ENCODE results near the gene PAQR7. TPM values are rescaled to one million over a fixed set of nuclear protein-coding genes. Genes with fewer than 3 reads are reported as not detected.

Gene PAQR7
- total RNA-seq, 2 donors from 2014 or later = 0.85 to 2.9 TPM

DNA sequence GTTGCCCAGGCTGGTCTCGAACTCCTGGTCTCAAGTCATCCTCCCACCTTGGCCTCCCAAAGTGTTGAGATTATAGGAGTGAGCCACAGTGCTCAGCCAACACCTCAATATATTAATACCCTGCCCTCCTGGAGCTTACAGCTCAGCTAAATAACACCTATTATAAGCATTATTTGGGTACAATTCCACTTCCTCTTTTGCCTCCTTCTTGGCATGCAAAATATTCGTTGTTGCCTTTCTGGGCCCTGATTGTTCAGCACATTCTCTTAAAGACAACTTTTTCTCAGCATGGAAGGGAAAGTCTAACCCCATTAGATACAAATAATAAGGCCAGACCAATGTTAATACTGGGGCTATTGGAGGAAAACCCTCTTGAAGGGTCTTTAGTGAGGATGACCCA lies 2.8 kb downstream of the PAQR7 start:
- DNase-seq (ENCODE audit: low spot score) = no peak
- H3K9me3 ChIP-seq = no peaks in the 10 kb centered on the region
- TF ChIP-seq, protein P1, sequence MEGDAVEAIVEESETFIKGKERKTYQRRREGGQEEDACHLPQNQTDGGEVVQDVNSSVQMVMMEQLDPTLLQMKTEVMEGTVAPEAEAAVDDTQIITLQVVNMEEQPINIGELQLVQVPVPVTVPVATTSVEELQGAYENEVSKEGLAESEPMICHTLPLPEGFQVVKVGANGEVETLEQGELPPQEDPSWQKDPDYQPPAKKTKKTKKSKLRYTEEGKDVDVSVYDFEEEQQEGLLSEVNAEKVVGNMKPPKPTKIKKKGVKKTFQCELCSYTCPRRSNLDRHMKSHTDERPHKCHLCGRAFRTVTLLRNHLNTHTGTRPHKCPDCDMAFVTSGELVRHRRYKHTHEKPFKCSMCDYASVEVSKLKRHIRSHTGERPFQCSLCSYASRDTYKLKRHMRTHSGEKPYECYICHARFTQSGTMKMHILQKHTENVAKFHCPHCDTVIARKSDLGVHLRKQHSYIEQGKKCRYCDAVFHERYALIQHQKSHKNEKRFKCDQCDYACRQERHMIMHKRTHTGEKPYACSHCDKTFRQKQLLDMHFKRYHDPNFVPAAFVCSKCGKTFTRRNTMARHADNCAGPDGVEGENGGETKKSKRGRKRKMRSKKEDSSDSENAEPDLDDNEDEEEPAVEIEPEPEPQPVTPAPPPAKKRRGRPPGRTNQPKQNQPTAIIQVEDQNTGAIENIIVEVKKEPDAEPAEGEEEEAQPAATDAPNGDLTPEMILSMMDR (IDR thresholded peaks at IDR 0.05) = no peak
- H3K36me3 ChIP-seq = no peaks in the 10 kb centered on the region
- H3K4me3 ChIP-seq = no peak overlapping the region
- no peak overlapping the region for H3K27ac ChIP-seq
- no peaks in the 10 kb centered on the region for H3K27me3 ChIP-seq
- H3K4me1 ChIP-seq = peaks cover 0 to 26% of the 10 kb centered on the region in 2 donors

DNA sequence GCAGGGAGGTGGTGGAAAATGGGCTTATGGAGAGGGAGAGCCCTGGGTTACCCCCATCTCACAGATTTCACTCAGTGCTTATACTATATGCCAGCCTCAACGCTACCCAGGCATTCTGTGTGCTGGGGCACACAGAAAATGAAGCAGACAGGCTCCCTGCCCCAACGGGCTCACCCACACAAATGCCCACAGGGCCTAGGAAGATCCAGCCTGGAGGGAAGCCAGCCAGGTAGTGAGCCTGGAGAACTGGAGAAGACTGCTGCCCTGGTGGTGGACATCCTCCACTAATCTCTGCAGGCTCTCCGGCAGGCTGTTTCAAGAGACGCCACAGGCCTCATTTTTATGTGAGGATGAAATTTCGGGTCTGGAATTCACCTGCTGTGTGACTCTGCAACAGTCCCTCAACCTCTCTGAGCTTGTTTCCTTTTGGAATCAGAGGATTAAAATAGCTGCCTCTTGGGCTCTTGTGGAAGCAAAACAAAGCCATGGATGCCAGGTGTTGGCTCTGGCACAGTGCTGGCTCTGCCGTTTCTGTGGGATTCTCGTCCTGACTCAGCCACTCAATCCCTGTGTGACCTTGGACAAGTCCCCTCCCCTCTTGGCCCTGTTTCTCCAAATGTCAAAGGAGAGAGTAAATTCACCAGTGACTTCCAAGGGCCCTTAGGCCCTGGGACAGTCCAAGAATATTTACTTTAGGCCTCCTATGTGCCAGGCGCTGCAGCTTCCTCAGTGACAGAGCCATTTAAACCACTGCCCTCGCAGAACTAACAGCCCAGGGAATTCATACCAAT lies 3.6 kb downstream of the PAQR7 start:
- DNase-seq (ENCODE audit: low spot score) = no peak
- TF ChIP-seq, protein P1 (IDR thresholded peaks at IDR 0.05) = no peak
- Histone ChIP-seq H3K36me3 (no peaks in the 10 kb centered on the region), H3K27me3 (no peaks in the 10 kb centered on the region), H3K9me3 (no peaks in the 10 kb centered on the region), H3K4me3 (no peak overlapping the region), H3K4me1 (peaks cover 0 to 26% of the 10 kb centered on the region in 2 donors), H3K27ac (no peak overlapping the region)

DNA sequence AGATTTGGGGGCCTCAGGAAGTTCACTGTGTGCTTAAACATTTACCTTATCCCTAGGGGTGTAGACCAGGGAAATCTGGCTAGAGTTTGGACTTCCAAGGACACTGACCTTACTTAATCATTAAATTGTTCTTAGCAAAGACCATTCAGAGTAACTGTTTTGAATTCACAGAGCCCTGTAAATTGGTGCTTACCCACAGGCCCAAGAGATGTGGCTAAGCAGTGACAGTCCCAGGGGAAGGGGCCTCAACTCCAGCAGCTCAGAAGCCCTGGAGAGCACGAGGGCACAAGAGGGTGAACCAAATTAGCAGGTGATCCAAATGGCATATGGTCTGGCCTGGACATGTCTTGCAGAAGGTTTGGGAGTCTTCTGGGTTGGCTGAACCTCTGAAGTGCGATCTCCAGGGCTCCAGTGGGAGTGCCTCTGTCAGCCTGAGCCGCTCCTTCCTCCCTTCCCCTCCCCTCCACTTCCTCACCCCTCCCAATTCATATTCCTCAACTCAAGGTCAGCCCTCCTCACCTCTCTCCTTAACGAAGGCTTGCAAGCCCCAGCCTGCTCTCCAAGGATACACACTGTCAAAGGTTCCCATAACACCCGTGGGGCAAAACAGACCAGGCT lies 4.3 kb downstream of the PAQR7 start:
- H3K4me1 ChIP-seq = peaks cover 0 to 25% of the 10 kb centered on the region in 2 donors
- DNase-seq (ENCODE audit: low spot score) = no peak

DNA sequence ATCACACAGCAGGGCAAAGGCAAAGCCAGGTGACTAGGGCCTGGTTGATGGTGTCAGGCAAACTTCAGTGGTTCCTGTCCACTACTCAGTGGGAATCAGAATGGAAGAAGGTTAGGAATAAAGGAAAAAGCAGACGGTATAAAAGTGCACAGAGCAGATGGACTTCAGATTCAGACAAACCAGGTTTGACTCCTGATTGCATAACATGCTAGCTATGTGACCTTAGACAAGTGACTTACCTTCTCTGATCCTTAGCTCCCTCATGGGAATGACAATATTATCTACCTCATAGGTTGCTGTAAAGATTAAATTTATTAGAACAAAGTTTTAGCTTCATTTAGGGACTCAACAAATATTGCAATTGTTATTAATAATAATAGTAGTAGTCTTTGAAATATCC lies 4.9 kb downstream of the PAQR7 start:
- no peak for DNase-seq (ENCODE audit: low spot score)
- H3K27ac ChIP-seq = no peak overlapping the region
- TF ChIP-seq, protein P1 (IDR thresholded peaks at IDR 0.05) = no peak
- H3K27me3 ChIP-seq = no peaks in the 10 kb centered on the region
- no peaks in the 10 kb centered on the region for H3K9me3 ChIP-seq
- no peaks in the 10 kb centered on the region for H3K36me3 ChIP-seq
- H3K4me1 ChIP-seq = peaks cover 0 to 21% of the 10 kb centered on the region in 2 donors
- no peak overlapping the region for H3K4me3 ChIP-seq

More for the DNA sequence above, 4.3 kb downstream of the PAQR7 start:
- no peaks in the 10 kb centered on the region for H3K36me3 ChIP-seq
- no peak overlapping the region for H3K27ac ChIP-seq
- H3K4me3 ChIP-seq = no peak overlapping the region
- H3K27me3 ChIP-seq = no peaks in the 10 kb centered on the region
- no peaks in the 10 kb centered on the region for H3K9me3 ChIP-seq
- TF ChIP-seq, protein P1 (IDR thresholded peaks at IDR 0.05) = no peak

DNA sequence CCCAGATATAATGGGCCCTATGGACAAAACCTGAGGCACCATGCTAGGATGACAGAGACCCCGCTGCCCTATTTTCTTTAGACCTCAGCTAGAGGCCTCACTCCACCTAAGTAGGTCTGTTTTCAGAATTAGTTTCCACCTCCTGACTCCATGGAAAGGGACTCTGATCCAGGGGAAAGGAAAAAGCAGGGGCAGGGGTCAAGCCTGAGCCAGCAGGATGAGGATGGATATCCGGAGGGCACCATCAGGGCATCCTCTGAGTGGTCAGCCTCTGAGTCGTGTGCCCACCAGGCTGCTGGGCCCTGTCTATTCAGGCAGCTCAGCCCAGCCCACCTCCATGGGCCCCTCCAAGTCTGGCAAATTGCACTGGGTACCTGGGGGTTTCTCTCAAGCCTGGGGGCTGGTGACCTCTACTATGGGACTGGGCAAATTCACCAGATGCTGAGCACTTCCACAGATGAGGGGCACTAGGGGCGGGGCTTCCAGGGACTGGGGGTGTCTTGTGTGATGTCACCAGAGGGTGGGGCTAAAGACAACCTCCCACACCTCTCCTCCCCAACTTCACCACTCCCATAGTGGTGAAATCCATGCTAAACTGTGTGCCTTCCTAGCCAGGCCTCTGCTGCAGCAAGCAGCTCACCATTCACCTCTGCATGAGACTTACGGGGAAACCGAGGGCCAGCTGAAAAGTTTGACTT lies 5.5 kb downstream of the PAQR7 start:
- Histone ChIP-seq H3K27me3 (no peaks in the 10 kb centered on the region), H3K4me1 (peaks cover 0 to 19% of the 10 kb centered on the region in 2 donors), H3K27ac (no peak overlapping the region), H3K9me3 (no peaks in the 10 kb centered on the region), H3K36me3 (no peaks in the 10 kb centered on the region), H3K4me3 (no peak overlapping the region)
- no peak for DNase-seq (ENCODE audit: low spot score)
- TF ChIP-seq, protein P1 (IDR thresholded peaks at IDR 0.05) = no peak

Data from right atrium auricular region (tissue), 2 donors.